Thyroid gland (tissue), 4 donors: Measurements from ENCODE around the gene ANGPT4.
A peak's percentile ranks its signal among the peaks of the same experiment; 100 is the strongest.

Source experiments
- POLR2A ChIP-seq, 2 donors: fragments of 450-650 bp; IDR thresholded peaks; one replicate each; pipeline ENCODE4 v1.6.1; 2017; ENCODE audit warnings: antibody characterized with exemption in 2 of 2, mild to moderate bottlenecking in 2 of 2, moderate library complexity in 1 of 2
- TF ChIP-seq, protein P1 (sequence below), 6 experiments: fragments of 200-600 bp in 3 of 6; fragments of 450-650 bp in 3 of 6; sonication (generic) in 3 of 6; IDR thresholded peaks; one replicate each; pipeline ENCODE4 v1.5.1; 2016 to 2019; ENCODE audit warnings: antibody characterized with exemption in 6 of 6, mild to moderate bottlenecking in 2 of 6, inconsistent platforms in 1 of 6, moderate library complexity in 1 of 6

DNA sequence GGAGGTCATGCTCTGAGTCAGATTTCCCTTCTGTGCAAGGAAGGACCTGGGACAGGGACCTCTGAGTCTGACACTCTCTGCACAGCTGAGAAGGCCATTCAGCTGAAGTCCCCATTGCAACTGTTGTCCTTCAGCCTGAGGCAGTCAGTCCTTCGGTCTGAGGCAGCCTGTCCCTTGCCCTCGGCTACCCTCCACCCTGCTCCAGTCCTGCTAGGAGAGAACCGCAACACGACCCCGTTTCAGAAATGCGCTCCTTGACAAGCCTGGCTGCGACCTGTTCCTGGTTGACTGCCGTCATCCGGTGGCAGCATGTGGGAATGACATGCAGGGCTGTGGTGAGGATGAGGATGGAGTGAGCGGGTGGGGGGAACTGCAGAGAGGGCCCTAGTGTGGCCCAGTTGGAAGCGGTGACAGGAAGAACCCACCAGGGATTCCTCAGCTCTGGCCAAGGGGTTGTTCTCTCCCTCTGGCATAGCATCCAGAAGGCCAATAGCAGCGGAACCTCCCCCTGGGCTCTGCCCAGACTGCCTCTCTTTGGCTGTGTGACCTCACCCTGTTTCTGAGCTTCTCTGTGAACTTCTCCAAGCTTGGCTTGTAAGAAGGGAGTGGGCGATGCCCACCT is 40.3 kb upstream of the ANGPT4 start:
- TF ChIP-seq, protein P1, sequence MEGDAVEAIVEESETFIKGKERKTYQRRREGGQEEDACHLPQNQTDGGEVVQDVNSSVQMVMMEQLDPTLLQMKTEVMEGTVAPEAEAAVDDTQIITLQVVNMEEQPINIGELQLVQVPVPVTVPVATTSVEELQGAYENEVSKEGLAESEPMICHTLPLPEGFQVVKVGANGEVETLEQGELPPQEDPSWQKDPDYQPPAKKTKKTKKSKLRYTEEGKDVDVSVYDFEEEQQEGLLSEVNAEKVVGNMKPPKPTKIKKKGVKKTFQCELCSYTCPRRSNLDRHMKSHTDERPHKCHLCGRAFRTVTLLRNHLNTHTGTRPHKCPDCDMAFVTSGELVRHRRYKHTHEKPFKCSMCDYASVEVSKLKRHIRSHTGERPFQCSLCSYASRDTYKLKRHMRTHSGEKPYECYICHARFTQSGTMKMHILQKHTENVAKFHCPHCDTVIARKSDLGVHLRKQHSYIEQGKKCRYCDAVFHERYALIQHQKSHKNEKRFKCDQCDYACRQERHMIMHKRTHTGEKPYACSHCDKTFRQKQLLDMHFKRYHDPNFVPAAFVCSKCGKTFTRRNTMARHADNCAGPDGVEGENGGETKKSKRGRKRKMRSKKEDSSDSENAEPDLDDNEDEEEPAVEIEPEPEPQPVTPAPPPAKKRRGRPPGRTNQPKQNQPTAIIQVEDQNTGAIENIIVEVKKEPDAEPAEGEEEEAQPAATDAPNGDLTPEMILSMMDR (IDR thresholded peaks at IDR 0.05) = peak; percentile 89 to 99 (median 98)
- TF ChIP-seq POLR2A (IDR thresholded peaks at IDR 0.05) = no peak
